ENCODE results near the gene FAM78A.

DNA sequence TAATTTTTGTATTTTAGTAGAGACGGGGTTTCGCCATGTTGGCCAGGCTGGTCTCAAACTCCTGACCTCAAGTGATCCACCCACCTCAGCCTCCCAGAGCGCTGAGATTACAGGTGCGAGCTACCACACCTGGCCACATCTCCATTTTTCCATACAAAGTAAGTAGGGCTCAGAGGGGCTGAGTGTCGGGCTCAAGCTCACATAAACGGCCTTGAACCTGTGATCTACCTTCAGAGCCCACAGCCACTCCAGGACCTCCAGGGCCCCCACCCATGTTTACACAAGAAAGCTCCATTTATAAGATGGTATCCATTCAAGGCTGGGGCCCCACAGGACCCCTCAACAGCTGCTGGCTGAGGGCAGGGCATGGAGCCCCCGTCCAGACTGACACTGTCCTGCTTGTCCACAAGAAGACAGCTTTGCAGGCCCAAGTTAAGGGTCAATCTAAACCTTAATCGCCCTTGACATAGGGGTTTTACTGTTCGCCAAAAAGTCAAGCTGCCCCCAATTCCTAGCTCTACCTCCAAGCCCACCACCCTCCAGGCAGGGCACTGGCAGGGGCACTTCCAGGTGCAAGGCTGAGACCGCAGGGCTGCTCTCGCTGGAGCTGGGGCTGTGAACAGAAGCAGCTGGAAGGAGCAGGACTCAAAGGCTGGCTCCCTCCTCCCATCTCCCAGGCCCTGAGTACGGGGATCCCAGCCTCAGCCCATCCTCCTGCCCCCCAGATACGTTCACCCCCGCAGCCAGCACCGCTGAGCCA lies 18.9 kb downstream of the FAM78A start:
- TF ChIP-seq CTCF (IDR thresholded peaks at IDR 0.05; ENCODE audit: poor library complexity, severe bottlenecking) (no peak), SMC3 (conservative IDR thresholded peaks at IDR 0.05; ENCODE audit: poor library complexity) (no peak), RAD21 (conservative IDR thresholded peaks at IDR 0.05) (no peak), EP300 (conservative IDR thresholded peaks at IDR 0.05; ENCODE audit: poor library complexity, severe bottlenecking) (no peak), TAF1 (IDR thresholded peaks at IDR 0.05; ENCODE audit: low read depth) (no peak), EZH2 (IDR thresholded peaks at IDR 0.05; ENCODE audit: borderline replicate concordance, insufficient read depth, low read length, poor library complexity, severe bottlenecking) (no peak), POLR2AphosphoS5 (IDR thresholded peaks at IDR 0.05) (no peak), REST (IDR thresholded peaks at IDR 0.05; ENCODE audit: borderline replicate concordance) (no peak)
